Peyer's patch (tissue), 4 donors: Measurements from ENCODE around the gene CTSH. TPM values are rescaled to one million over a fixed set of nuclear protein-coding genes. Genes with fewer than 3 reads are reported as not detected.

Experiments used
- DNase-seq, 3 donors: peaks; one replicate each; pipeline ENCODE4 v3.0.0-alpha.2; 2017 to 2019
- H3K27ac ChIP-seq, 4 donors: fragments of 200-600 bp; sonication (generic); one replicate each; pipeline ENCODE4 v1.5.1; 2016 to 2019
- H3K27me3 ChIP-seq, 2 donors: fragments of 200-600 bp; sonication (generic); one replicate each; pipeline ENCODE4 v1.5.1; 2019
- H3K36me3 ChIP-seq, 3 donors: fragments of 200-600 bp; sonication (generic); one replicate each; pipeline ENCODE4 v1.5.1; 2016 to 2019
- H3K4me1 ChIP-seq, 4 donors: fragments of 200-600 bp; sonication (generic); one replicate each; pipeline ENCODE4 v1.5.1; 2016 to 2019
- H3K4me3 ChIP-seq, 4 donors: fragments of 200-600 bp; sonication (generic); 1 replicate in 3 of 4; 2 replicates in 1 of 4; pipeline ENCODE4 v1.5.1; 2016 to 2019; ENCODE audit warnings: mild to moderate bottlenecking in 1 of 4
- H3K9me3 ChIP-seq, 4 donors: fragments of 200-600 bp; sonication (generic); one replicate each; pipeline ENCODE4 v1.5.1; 2016 to 2019; ENCODE audit warnings: mild to moderate bottlenecking in 1 of 4
- POLR2A ChIP-seq, 2 donors: fragments of 450-650 bp; IDR thresholded peaks; one replicate each; pipeline ENCODE4 v1.5.1; 2017; ENCODE audit warnings: antibody characterized with exemption in 2 of 2, mild to moderate bottlenecking in 2 of 2, moderate library complexity in 2 of 2
- total RNA-seq, 4 donors: library from RNA; depleted of rRNA; stranded (reverse); fragments of >200 nt; gene quantifications; one replicate each; pipeline ENCODE4 v1.1.0, GENCODE V29; 2016
- TF ChIP-seq, protein P1 (sequence below), 6 experiments: fragments of 450-650 bp in 4 of 6; fragments of 200-600 bp in 2 of 6; sonication (generic) in 1 of 6; IDR thresholded peaks; one replicate each; pipeline ENCODE4 v1.5.1; 2017 to 2019; ENCODE audit warnings: antibody characterized with exemption in 6 of 6, mild to moderate bottlenecking in 3 of 6, moderate library complexity in 1 of 6

CTSH gene, protein sequence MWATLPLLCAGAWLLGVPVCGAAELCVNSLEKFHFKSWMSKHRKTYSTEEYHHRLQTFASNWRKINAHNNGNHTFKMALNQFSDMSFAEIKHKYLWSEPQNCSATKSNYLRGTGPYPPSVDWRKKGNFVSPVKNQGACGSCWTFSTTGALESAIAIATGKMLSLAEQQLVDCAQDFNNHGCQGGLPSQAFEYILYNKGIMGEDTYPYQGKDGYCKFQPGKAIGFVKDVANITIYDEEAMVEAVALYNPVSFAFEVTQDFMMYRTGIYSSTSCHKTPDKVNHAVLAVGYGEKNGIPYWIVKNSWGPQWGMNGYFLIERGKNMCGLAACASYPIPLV
- 100 to 1,000 TPM in 3 of 4 donors, 10 to 100 TPM in 1; 99.9 to 198 (median 161) TPM for total RNA-seq

DNA sequence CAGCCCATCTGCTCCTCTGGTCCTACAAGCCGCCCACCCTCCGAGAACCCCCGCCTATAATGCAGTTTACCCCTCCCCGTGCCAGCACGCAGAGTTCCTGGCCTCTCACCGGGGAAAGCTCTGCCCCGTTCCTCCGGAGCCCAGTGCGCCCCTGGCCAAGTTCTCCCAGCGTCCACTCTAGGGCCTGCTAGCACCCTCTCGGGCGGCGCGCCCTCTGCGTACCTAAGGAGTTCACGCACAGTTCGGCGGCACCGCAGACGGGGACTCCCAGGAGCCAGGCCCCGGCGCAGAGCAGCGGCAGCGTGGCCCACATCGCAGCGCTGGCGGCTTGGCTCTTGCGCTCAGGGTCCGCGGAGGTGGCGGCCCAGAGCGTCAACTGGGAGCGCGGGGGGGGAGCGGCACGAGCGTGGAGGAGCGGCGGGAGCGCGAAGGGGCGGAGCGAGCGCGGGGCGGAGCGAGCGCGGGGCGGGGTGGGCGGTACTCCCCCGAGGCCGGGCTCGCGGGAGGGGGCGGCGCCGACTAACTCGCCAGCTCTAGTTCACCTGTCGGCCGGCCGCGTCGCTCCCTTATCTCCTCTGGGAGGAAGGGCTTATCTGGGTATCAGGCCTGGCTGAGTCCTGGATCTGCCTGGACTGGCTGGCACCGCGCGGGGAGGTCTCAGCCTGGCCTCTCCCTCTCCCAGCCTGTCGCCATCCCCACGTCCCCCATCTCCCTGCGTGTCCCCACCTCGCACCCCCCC lies at the start of gene CTSH:
TSS of gene CTSH (minus strand) at position 378 of the 739 bp plus-strand sequence. CDS start at position 313, 65 bp downstream.
- Histone ChIP-seq H3K9me3 (no peaks in the 10 kb centered on the region), H3K36me3 (no peaks in the 10 kb centered on the region), H3K4me1 (peaks cover 0 to 14% (median under 1%) of the 10 kb centered on the region in 4 donors), H3K27ac (peak within 1 kb of the TSS; percentile 37 to 93 (median 76)), H3K27me3 (no peaks in the 10 kb centered on the region), H3K4me3 (peak within 1 kb of the TSS; percentile 61 to 74 (median 64))
- peak; percentile 87 to 96 (median 95) for DNase-seq
- TF ChIP-seq POLR2A (IDR thresholded peaks at IDR 0.05): peak; percentile 23 to 34
- TF ChIP-seq, protein P1, sequence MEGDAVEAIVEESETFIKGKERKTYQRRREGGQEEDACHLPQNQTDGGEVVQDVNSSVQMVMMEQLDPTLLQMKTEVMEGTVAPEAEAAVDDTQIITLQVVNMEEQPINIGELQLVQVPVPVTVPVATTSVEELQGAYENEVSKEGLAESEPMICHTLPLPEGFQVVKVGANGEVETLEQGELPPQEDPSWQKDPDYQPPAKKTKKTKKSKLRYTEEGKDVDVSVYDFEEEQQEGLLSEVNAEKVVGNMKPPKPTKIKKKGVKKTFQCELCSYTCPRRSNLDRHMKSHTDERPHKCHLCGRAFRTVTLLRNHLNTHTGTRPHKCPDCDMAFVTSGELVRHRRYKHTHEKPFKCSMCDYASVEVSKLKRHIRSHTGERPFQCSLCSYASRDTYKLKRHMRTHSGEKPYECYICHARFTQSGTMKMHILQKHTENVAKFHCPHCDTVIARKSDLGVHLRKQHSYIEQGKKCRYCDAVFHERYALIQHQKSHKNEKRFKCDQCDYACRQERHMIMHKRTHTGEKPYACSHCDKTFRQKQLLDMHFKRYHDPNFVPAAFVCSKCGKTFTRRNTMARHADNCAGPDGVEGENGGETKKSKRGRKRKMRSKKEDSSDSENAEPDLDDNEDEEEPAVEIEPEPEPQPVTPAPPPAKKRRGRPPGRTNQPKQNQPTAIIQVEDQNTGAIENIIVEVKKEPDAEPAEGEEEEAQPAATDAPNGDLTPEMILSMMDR (IDR thresholded peaks at IDR 0.05): no peak

DNA sequence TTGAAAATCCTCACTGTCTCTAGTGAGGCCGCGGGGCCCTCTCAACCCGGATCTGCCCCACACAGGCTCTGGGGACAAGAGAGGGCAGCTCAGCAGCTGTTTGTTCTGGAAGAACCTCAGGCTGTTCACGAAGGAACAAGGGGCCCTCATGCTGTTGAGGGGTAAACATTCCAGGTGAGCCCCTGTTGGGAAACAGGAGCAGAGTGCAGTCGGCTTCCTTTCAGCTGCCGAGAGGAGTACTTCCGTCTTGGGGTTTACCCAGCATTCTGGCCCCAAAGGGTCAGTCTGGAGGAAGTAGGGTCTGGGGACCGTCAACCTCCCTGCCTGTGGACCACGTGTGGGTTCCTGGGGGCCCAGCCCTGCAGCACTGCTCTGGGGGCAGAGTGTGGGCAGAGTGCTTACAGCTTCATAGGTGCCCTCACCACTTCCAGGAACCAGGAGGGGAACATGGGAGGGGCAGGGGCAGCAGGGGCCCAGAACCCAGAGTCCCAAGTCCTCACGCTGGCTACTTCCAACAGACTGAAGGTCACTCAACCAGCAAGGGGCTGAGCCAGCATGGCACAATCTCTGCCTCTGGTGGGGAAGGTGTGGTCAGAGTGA lies 49.2 kb upstream of the CTSH start:
- H3K27me3 ChIP-seq: no peaks in the 10 kb centered on the region
- TF ChIP-seq, protein P1 (IDR thresholded peaks at IDR 0.05): no peak
- TF ChIP-seq POLR2A (IDR thresholded peaks at IDR 0.05): no peak
- H3K4me3 ChIP-seq: no peak overlapping the region
- no peak for DNase-seq
- no peaks in the 10 kb centered on the region for H3K9me3 ChIP-seq
- H3K4me1 ChIP-seq: peaks cover 0 to 1% (median 0%) of the 10 kb centered on the region in 4 donors
- H3K36me3 ChIP-seq: no peaks in the 10 kb centered on the region
- H3K27ac ChIP-seq: no peak overlapping the region

DNA sequence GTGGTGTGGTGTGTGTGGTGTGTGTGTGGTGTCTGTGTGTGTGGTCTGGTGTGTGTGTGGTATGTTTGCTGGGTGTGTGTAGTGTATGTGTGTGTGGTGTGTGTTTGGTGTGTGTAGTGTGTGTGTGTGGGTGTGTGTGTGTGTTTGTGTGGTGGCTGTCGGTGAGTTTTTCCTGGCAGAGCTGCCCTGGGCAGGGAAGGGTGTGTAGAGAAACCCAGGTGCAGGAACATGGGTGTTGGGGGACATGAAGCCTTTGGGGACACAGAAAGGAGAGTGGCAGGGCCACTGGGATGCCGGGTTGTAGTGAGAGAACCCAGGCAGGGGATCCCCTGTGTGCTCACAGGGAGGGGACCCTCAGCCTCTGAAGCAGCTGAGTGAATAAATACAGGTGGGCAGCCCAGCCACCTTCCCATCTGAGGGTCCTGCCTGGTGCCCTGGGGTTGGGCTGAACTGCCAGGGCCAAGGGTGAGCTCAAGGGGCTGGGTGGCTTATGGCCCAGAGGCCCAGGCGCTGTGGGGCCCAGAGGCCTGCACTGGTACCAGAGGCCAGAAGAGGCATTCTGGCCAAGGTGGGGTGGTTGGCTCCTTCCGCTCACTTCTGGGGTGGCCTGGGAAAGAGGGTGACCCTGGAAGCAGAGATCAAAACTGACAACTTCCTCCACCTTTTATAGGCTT lies 48.5 kb upstream of the CTSH start:
- Histone ChIP-seq H3K36me3 (no peaks in the 10 kb centered on the region), H3K27ac (peak overlapping the region in 1 of 4 donors; percentile 31), H3K4me3 (no peak overlapping the region), H3K27me3 (no peaks in the 10 kb centered on the region), H3K4me1 (peaks cover 0 to 4% (median 0%) of the 10 kb centered on the region in 4 donors), H3K9me3 (no peaks in the 10 kb centered on the region)
- no peak for DNase-seq
- TF ChIP-seq, protein P1 (IDR thresholded peaks at IDR 0.05): no peak
- no peak for TF ChIP-seq POLR2A (IDR thresholded peaks at IDR 0.05)

DNA sequence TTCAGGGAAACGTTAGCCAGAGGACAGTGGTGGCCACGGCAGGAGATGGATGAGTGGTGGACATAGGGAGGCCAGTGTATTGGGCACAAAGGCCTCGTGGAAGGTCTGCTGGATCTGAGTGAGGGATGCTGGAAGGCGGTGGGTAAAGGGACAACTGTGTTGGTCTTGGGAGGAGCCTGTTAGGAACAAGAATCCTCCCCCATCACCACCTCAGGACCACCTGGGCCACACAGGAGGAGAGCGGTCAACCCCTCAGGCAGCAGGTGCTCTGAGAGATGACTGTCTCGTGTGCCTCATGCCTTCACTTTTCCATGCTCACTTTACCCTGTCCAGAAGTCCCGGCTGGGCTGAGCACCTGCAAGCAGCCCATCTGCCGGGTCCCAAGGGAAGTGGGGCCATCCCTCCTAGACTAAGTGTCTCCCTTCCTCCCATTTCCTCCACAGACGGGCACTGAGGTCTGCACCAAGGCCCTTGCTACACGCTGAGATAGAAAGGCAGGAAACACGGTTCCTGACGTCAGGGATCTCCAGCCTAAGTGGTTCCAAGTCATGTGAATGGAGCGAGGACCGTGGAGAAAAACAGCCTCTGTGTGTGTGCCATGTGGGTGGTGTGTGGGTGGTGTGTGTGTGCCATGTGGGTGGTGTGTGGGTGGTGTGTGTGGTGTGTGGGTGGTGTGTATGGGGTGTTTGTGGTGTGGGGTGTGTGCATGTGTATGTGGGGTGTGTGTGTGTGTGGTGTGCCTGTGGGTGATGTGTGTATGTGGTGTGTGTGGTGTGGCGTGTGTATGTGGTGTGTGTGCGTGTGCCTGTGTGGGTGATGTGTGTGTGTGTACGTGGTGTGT lies 47.8 kb upstream of the CTSH start:
- Histone ChIP-seq H3K4me3 (no peak overlapping the region), H3K36me3 (no peaks in the 10 kb centered on the region), H3K27ac (peak overlapping the region in 1 of 4 donors; percentile 17), H3K9me3 (no peaks in the 10 kb centered on the region), H3K27me3 (no peaks in the 10 kb centered on the region), H3K4me1 (peaks cover 0 to 4% (median 0%) of the 10 kb centered on the region in 4 donors)
- DNase-seq: peak in 2 of 3 donors; percentile 24 to 28
- TF ChIP-seq POLR2A (IDR thresholded peaks at IDR 0.05): no peak
- TF ChIP-seq, protein P1 (IDR thresholded peaks at IDR 0.05): no peak
